Raji (cell line): ENCODE measurements around the gene AKTIP.

ENCODE experiments used
- POLR2A ChIP-seq: IDR thresholded peaks from 2 replicates; pipeline ENCODE4 v1.6.1; 2011; ENCODE audit warnings: low read depth, low read length, control low read depth; ENCODE audit not compliant: insufficient read depth

AKTIP gene

GRCh38 chr16:53449816-53450517, 53.0 kb downstream of the AKTIP start:
- no peak for TF ChIP-seq POLR2A

- TF ChIP-seq POLR2A: no peak
Observed at GRCh38 chr16:53446090-53446489, 56.9 kb downstream of the AKTIP start.

GRCh38 chr16:53445534-53445933, 57.5 kb downstream of the AKTIP start:
- TF ChIP-seq POLR2A: no peak
